OCI-LY7 (cell line): Measurements from ENCODE around the gene MYOF. TPM values are rescaled to one million over a fixed set of nuclear protein-coding genes. Genes with fewer than 3 reads are reported as not detected.

Experiments used
- BruUV-seq: library from RNA; stranded (reverse); fragments of 400-500 nt; replicated peaks from 2 replicates; lab custom pipeline; 2021; lab: Mats Ljungman, UMichigan
- CTCF ChIA-PET: fragments of 300-600 bp; sonication (Branson Sonifier 250); formaldehyde crosslinking; loops from one replicate; lab custom pipeline; 2022; ENCODE audit warnings: antibody characterized with exemption; ENCODE audit not compliant: unreplicated experiment; lab: Charles Lee
- POLR2A ChIA-PET: fragments of 300-600 bp; sonication (Branson Sonifier 250); formaldehyde crosslinking; loops from one replicate; lab custom pipeline; 2022; ENCODE audit warnings: antibody characterized with exemption; lab: Charles Lee
- DNase-seq: peaks from one replicate; pipeline ENCODE4 v3.0.0-alpha.2; 2015; ENCODE audit warnings: low spot score
- H2AFZ ChIP-seq: fragments of 200-600 bp; sonication (generic), shearing (Covaris generic); 2 replicates; pipeline ENCODE4 v1.6.1; 2014; ENCODE audit warnings: mild to moderate bottlenecking, antibody characterized with exemption, low read length, moderate library complexity
- H3K27ac ChIP-seq: fragments of 200-600 bp; sonication (generic); 2 replicates; pipeline ENCODE4 v1.5.1; 2014; ENCODE audit warnings: mixed run types, low read depth, mild to moderate bottlenecking, moderate library complexity, low read length, inconsistent platforms; ENCODE audit not compliant: poor library complexity, severe bottlenecking
- H3K36me3 ChIP-seq: fragments of 200-600 bp; sonication (generic); 2 replicates; pipeline ENCODE4 v1.6.1; 2014; ENCODE audit warnings: mild to moderate bottlenecking, antibody characterized with exemption, low read length, moderate library complexity, mixed read lengths; ENCODE audit not compliant: insufficient read depth
- H3K4me1 ChIP-seq: fragments of 200-600 bp; sonication (generic); 2 replicates; pipeline ENCODE4 v1.5.1; 2014; ENCODE audit warnings: mild to moderate bottlenecking, low read length; ENCODE audit not compliant: insufficient read depth, poor library complexity, severe bottlenecking
- H3K4me2 ChIP-seq: fragments of 200-600 bp; sonication (generic); 2 replicates; pipeline ENCODE4 v1.6.1; 2014; ENCODE audit warnings: mild to moderate bottlenecking, low read length
- H3K4me3 ChIP-seq: fragments of 200-600 bp; sonication (generic); 2 replicates; pipeline ENCODE4 v1.5.1; 2014; ENCODE audit warnings: mild to moderate bottlenecking, low read depth, low read length; ENCODE audit not compliant: poor library complexity, severe bottlenecking
- H3K79me2 ChIP-seq: fragments of 200-600 bp; sonication (generic); 2 replicates; pipeline ENCODE4 v1.6.1; 2016; ENCODE audit warnings: low read depth, mild to moderate bottlenecking, low read length, moderate library complexity, mixed read lengths; ENCODE audit not compliant: insufficient read depth
- H3K9me2 ChIP-seq: fragments of 200-600 bp; sonication (generic); 2 replicates; pipeline ENCODE4 v1.6.1; 2016; ENCODE audit warnings: mild to moderate bottlenecking, low read length, mixed read lengths; ENCODE audit not compliant: insufficient read depth
- H3K9me3 ChIP-seq: fragments of 200-600 bp; sonication (generic); 2 replicates; pipeline ENCODE4 v1.6.1; 2014; ENCODE audit warnings: mild to moderate bottlenecking, mixed run types, low read length, mixed read lengths
- H4K20me1 ChIP-seq: fragments of 200-600 bp; sonication (generic); 2 replicates; pipeline ENCODE4 v1.6.1; 2014; ENCODE audit warnings: mild to moderate bottlenecking, antibody characterized with exemption, low read length, moderate library complexity, mixed read lengths; ENCODE audit not compliant: insufficient read depth
- EZH2phosphoT487 ChIP-seq: fragments of 200-600 bp; sonication (generic); IDR thresholded peaks from 2 replicates; pipeline ENCODE4 v1.6.1; 2018; ENCODE audit warnings: low read depth, borderline replicate concordance, mild to moderate bottlenecking, mixed run types, antibody characterized with exemption, low read length, moderate library complexity, mixed read lengths
- intact Hi-C: fragments of 100-400 bp; cut with micrococcal nuclease; formaldehyde crosslinking; loops from one replicate; pipeline ENCODE4 v1.10.0; 2022; ENCODE audit not compliant: unreplicated experiment
- total RNA-seq, 2 experiments: library from RNA; depleted of rRNA in 1 of 2; stranded (reverse); fragments of >200 nt in 1 of 2; shearing (Covaris generic) in 1 of 2; gene quantifications; 2 replicates each; pipeline ENCODE4 v1.2.3, GENCODE V29; 2014 to 2022
- TF ChIP-seq, protein P1 (sequence below): fragments of 200-600 bp; sonication (generic); conservative IDR thresholded peaks from 2 replicates; pipeline ENCODE4 v1.5.1; 2014; ENCODE audit warnings: mild to moderate bottlenecking, antibody characterized with exemption, low read length, moderate library complexity, mixed read lengths

Gene MYOF
- total RNA-seq, 2 experiments from 2014 or later: 0.42 TPM; not detected in 1

DNA sequence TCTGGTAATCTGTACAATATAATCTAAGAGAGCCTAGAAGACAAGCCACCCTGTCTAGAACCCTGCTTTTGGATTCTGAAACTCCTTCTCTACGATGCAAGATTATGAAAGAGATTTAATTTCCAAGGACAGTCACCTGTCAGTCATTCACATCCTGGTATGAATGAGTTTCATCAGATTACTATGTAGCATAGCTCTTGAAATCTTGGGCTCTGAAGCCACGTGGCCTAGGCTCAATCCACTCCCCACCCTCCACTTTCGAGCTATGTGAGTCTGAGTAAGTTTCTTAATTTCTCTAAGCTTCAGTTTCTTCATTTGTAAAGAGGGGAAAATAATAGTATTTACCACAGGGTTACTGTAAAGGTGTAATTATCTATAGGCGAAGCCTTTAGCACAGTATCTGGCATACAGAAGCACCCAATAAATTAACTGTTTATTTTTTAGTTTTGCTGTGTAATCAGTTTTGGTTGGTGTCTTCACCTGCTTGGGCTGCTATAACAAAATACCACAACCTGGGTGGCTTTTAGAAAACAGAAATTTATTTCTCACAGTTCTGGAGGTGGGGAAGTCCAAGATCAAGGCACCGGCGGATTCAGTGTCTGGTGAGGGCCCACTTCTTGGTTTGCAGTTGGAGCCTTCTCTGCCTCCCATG lies 71.3 kb downstream of the MYOF start:
- Histone ChIP-seq H2AFZ (no peak overlapping the region), H3K79me2 (no peaks in the 10 kb centered on the region), H3K36me3 (no peaks in the 10 kb centered on the region), H3K4me1 (peaks cover 11% of the 10 kb centered on the region), H3K27ac (no peak overlapping the region), H3K9me3 (no peaks in the 10 kb centered on the region), H3K9me2 (no peaks in the 10 kb centered on the region), H3K4me2 (no peak overlapping the region), H4K20me1 (no peaks in the 10 kb centered on the region), H3K4me3 (no peak overlapping the region)
- ChIA-PET CTCF (no interaction called here), POLR2A (interaction anchor here (0.6 to 1.3 kb wide), 5 partner anchors 18 to 1203 kb away, joined by 3 to 4 read pairs (median 3); no protein-coding TSS in a partner anchor)
- no TSS peak for BruUV-seq
- TF ChIP-seq, protein P1, sequence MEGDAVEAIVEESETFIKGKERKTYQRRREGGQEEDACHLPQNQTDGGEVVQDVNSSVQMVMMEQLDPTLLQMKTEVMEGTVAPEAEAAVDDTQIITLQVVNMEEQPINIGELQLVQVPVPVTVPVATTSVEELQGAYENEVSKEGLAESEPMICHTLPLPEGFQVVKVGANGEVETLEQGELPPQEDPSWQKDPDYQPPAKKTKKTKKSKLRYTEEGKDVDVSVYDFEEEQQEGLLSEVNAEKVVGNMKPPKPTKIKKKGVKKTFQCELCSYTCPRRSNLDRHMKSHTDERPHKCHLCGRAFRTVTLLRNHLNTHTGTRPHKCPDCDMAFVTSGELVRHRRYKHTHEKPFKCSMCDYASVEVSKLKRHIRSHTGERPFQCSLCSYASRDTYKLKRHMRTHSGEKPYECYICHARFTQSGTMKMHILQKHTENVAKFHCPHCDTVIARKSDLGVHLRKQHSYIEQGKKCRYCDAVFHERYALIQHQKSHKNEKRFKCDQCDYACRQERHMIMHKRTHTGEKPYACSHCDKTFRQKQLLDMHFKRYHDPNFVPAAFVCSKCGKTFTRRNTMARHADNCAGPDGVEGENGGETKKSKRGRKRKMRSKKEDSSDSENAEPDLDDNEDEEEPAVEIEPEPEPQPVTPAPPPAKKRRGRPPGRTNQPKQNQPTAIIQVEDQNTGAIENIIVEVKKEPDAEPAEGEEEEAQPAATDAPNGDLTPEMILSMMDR: no peak
- no peak for TF ChIP-seq EZH2phosphoT487
- no peak for DNase-seq
- intact Hi-C loops: no loop called here

DNA sequence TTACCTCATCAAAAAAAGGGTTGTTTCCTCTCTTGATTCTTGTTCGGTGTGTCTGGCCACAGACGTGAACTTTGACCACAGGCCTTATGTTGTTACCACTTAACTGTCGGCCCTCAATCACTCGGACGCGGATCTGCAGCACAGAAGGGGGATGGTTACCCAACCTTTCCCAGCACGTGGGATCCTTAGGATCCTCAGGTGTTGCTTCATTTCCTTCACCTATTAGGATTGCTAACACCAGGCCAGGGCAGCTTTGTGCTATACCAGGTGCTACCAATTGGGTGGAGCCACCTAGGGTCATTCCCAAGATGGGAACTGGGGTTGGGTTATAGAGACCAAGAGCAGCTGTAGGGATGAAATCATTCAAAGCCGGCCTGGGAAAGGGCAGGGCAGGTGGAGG lies 73.4 kb downstream of the MYOF start:
- Histone ChIP-seq H3K4me1 (peaks cover 11% of the 10 kb centered on the region), H3K36me3 (no peaks in the 10 kb centered on the region), H3K27ac (no peak overlapping the region), H2AFZ (no peak overlapping the region), H3K4me2 (no peak overlapping the region), H3K4me3 (no peak overlapping the region), H3K9me3 (no peaks in the 10 kb centered on the region), H3K79me2 (no peaks in the 10 kb centered on the region), H4K20me1 (no peaks in the 10 kb centered on the region), H3K9me2 (no peaks in the 10 kb centered on the region)
- TF ChIP-seq, protein P1: no peak
- no TSS peak for BruUV-seq
- CTCF ChIA-PET: no interaction called here
- intact Hi-C loops: no loop called here
- DNase-seq: no peak
- POLR2A ChIA-PET: no interaction called here

- Histone ChIP-seq H3K4me2 (no peak overlapping the region), H3K79me2 (no peaks in the 10 kb centered on the region), H3K9me3 (no peaks in the 10 kb centered on the region), H2AFZ (no peak overlapping the region), H3K27ac (no peak overlapping the region), H3K4me3 (no peak overlapping the region), H3K4me1 (no peaks in the 10 kb centered on the region), H3K36me3 (no peaks in the 10 kb centered on the region), H3K9me2 (no peaks in the 10 kb centered on the region), H4K20me1 (no peaks in the 10 kb centered on the region)
- intact Hi-C loops: no loop called here
- ChIA-PET CTCF (no interaction called here), POLR2A (interaction anchor here (0.7 kb wide), 1 partner anchor 268 kb away, joined by 5 read pairs; no protein-coding TSS in a partner anchor)
- no peak for DNase-seq
- no TSS peak for BruUV-seq
- TF ChIP-seq, protein P1: no peak
- no peak for TF ChIP-seq EZH2phosphoT487
Observed at GRCh38 chr10:93406364-93407145, 75.6 kb downstream of the MYOF start.
